Right lobe of liver (tissue), 4 donors: ENCODE data around the gene NVL.

ENCODE experiments used
- POLR2A ChIP-seq: fragments of 450-650 bp; IDR thresholded peaks from one replicate; pipeline ENCODE4 v1.6.1; 2017; ENCODE audit warnings: antibody characterized with exemption, mild to moderate bottlenecking
- TF ChIP-seq, protein P1 (sequence below), 4 donors: fragments of 200-600 bp in 3 of 4; fragments of 450-650 bp in 1 of 4; IDR thresholded peaks; one replicate each; pipeline versions ENCODE4 v1.5.1 to v1.8.0; 2016 to 2022; ENCODE audit warnings: antibody characterized with exemption in 4 of 4, mild to moderate bottlenecking in 2 of 4
- donor health status: DM: no; HTN: no; CAD: no.
- donor health status: DM: no; HTN: no; CAD: no.
- donor health status: DM: no; HTN: yes; CAD: no.

DNA sequence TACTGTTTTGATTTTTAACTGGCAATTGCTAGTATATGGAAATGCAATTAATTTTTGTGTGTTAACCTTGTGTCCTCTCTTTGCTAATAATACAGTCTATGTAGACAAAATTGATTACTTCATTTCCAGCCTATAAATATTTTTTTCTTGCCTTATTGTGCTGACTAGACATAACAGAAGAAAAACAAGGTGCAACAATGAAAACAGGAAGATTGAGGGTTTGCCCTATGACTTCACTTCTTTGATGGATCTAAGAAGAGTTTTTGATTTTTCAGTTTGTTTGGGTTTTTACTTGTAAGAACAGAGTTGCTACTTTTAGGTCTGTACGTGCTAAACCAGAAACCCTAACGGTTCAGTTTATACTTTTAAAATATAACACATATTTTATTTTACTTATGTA, 18.2 kb upstream of the NVL start:
- TF ChIP-seq, protein P1, sequence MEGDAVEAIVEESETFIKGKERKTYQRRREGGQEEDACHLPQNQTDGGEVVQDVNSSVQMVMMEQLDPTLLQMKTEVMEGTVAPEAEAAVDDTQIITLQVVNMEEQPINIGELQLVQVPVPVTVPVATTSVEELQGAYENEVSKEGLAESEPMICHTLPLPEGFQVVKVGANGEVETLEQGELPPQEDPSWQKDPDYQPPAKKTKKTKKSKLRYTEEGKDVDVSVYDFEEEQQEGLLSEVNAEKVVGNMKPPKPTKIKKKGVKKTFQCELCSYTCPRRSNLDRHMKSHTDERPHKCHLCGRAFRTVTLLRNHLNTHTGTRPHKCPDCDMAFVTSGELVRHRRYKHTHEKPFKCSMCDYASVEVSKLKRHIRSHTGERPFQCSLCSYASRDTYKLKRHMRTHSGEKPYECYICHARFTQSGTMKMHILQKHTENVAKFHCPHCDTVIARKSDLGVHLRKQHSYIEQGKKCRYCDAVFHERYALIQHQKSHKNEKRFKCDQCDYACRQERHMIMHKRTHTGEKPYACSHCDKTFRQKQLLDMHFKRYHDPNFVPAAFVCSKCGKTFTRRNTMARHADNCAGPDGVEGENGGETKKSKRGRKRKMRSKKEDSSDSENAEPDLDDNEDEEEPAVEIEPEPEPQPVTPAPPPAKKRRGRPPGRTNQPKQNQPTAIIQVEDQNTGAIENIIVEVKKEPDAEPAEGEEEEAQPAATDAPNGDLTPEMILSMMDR (IDR thresholded peaks at IDR 0.05): no peak
- no peak for TF ChIP-seq POLR2A
